ENCODE results near the gene CLIC5. TPM values are rescaled to one million over a fixed set of nuclear protein-coding genes. Genes with fewer than 3 reads are reported as not detected.

The CLIC5 gene
- polyA plus RNA-seq, 1 donor from 2014 or later: 0.22 TPM

GRCh38 chr6:45969883-45970282 is 45.8 kb downstream of the CLIC5 start:
- H3F3A ChIP-seq (ENCODE audit: insufficient read depth, low read length, poor library complexity, severe bottlenecking): no peaks in the 10 kb centered on the region
- H3K9me2 ChIP-seq (ENCODE audit: insufficient read depth, low read length): no peaks in the 10 kb centered on the region
- no peaks in the 10 kb centered on the region for H3K27me3 ChIP-seq (ENCODE audit: insufficient read depth, low read depth, low read length)
- no peaks in the 10 kb centered on the region for H3K79me2 ChIP-seq (replicated peaks; ENCODE audit: insufficient read depth, low read length)
- H3K27ac ChIP-seq (ENCODE audit: low read length): no peak overlapping the region
- no peak overlapping the region for H3K4me2 ChIP-seq (ENCODE audit: low read length)
- no peak overlapping the region for H2AFZ ChIP-seq (ENCODE audit: low read depth, low read length)
- no peaks in the 10 kb centered on the region for H4K20me1 ChIP-seq (ENCODE audit: insufficient read depth)
- H3K9ac ChIP-seq (ENCODE audit: low read length): no peak overlapping the region
- no peaks in the 10 kb centered on the region for H3K36me3 ChIP-seq (ENCODE audit: insufficient read depth, low read length)
- TF ChIP-seq RAD21 (conservative IDR thresholded peaks at IDR 0.05): no peak
- TF ChIP-seq TAF1 (IDR thresholded peaks at IDR 0.05; ENCODE audit: low read depth): no peak
- TF ChIP-seq MXI1 (conservative IDR thresholded peaks at IDR 0.05; ENCODE audit: poor library complexity, severe bottlenecking): no peak
- no peak for TF ChIP-seq POLR2AphosphoS5 (IDR thresholded peaks at IDR 0.05)
- no peaks in the 10 kb centered on the region for H3K9me3 ChIP-seq (ENCODE audit: low read length)
- H3K4me3 ChIP-seq (ENCODE audit: low read length): no peak overlapping the region

GRCh38 chr6:45969026-45969425 is 46.6 kb downstream of the CLIC5 start:
- no peaks in the 10 kb centered on the region for H3K36me3 ChIP-seq (ENCODE audit: insufficient read depth, low read length)
- H3K9me2 ChIP-seq (ENCODE audit: insufficient read depth, low read length): no peaks in the 10 kb centered on the region
- no peaks in the 10 kb centered on the region for H3K79me2 ChIP-seq (replicated peaks; ENCODE audit: insufficient read depth, low read length)
- no peak overlapping the region for H3K4me3 ChIP-seq (ENCODE audit: low read length)
- no peak overlapping the region for H3K4me2 ChIP-seq (ENCODE audit: low read length)
- H2AFZ ChIP-seq (ENCODE audit: low read depth, low read length): no peak overlapping the region
- H3K9ac ChIP-seq (ENCODE audit: low read length): no peak overlapping the region
- H3F3A ChIP-seq (ENCODE audit: insufficient read depth, low read length, poor library complexity, severe bottlenecking): no peaks in the 10 kb centered on the region
- no peak overlapping the region for H3K27ac ChIP-seq (ENCODE audit: low read length)
- H3K27me3 ChIP-seq (ENCODE audit: insufficient read depth, low read depth, low read length): no peaks in the 10 kb centered on the region
- H4K20me1 ChIP-seq (ENCODE audit: insufficient read depth): no peaks in the 10 kb centered on the region
- no peak for TF ChIP-seq EZH2 (IDR thresholded peaks at IDR 0.05; ENCODE audit: borderline replicate concordance, insufficient read depth, low read length, poor library complexity, severe bottlenecking)
- TF ChIP-seq CTCF (IDR thresholded peaks at IDR 0.05; ENCODE audit: poor library complexity, severe bottlenecking): no peak
- TF ChIP-seq RAD21 (conservative IDR thresholded peaks at IDR 0.05): no peak
- no peak for TF ChIP-seq REST (IDR thresholded peaks at IDR 0.05; ENCODE audit: borderline replicate concordance)
- TF ChIP-seq EP300 (conservative IDR thresholded peaks at IDR 0.05; ENCODE audit: poor library complexity, severe bottlenecking): no peak
- TF ChIP-seq SMC3 (conservative IDR thresholded peaks at IDR 0.05; ENCODE audit: poor library complexity): no peak
- TF ChIP-seq POLR2AphosphoS5 (IDR thresholded peaks at IDR 0.05): no peak
- TF ChIP-seq MXI1 (conservative IDR thresholded peaks at IDR 0.05; ENCODE audit: poor library complexity, severe bottlenecking): no peak
- no peak for TF ChIP-seq TAF1 (IDR thresholded peaks at IDR 0.05; ENCODE audit: low read depth)
- H3K9me3 ChIP-seq (ENCODE audit: low read length): no peaks in the 10 kb centered on the region

- Histone ChIP-seq H3K4me2 (ENCODE audit: low read length) (no peak overlapping the region), H3K79me2 (replicated peaks; ENCODE audit: insufficient read depth, low read length) (no peaks in the 10 kb centered on the region), H3F3A (ENCODE audit: insufficient read depth, low read length, poor library complexity, severe bottlenecking) (no peaks in the 10 kb centered on the region), H3K27ac (ENCODE audit: low read length) (no peak overlapping the region), H3K9ac (ENCODE audit: low read length) (no peak overlapping the region), H4K20me1 (ENCODE audit: insufficient read depth) (no peaks in the 10 kb centered on the region), H3K27me3 (ENCODE audit: insufficient read depth, low read depth, low read length) (no peaks in the 10 kb centered on the region), H3K4me3 (ENCODE audit: low read length) (no peak overlapping the region), H3K9me3 (ENCODE audit: low read length) (no peaks in the 10 kb centered on the region), H3K9me2 (ENCODE audit: insufficient read depth, low read length) (no peaks in the 10 kb centered on the region), H3K36me3 (ENCODE audit: insufficient read depth, low read length) (no peaks in the 10 kb centered on the region), H2AFZ (ENCODE audit: low read depth, low read length) (no peak overlapping the region)
- no peak for TF ChIP-seq REST (IDR thresholded peaks at IDR 0.05; ENCODE audit: borderline replicate concordance)
- no peak for TF ChIP-seq TAF1 (IDR thresholded peaks at IDR 0.05; ENCODE audit: low read depth)
- TF ChIP-seq RAD21 (conservative IDR thresholded peaks at IDR 0.05): no peak
- no peak for TF ChIP-seq POLR2AphosphoS5 (IDR thresholded peaks at IDR 0.05)
- TF ChIP-seq EP300 (conservative IDR thresholded peaks at IDR 0.05; ENCODE audit: poor library complexity, severe bottlenecking): no peak
- TF ChIP-seq CTCF (IDR thresholded peaks at IDR 0.05; ENCODE audit: poor library complexity, severe bottlenecking): no peak
- no peak for TF ChIP-seq EZH2 (IDR thresholded peaks at IDR 0.05; ENCODE audit: borderline replicate concordance, insufficient read depth, low read length, poor library complexity, severe bottlenecking)
- no peak for TF ChIP-seq SMC3 (conservative IDR thresholded peaks at IDR 0.05; ENCODE audit: poor library complexity)
- TF ChIP-seq MXI1 (conservative IDR thresholded peaks at IDR 0.05; ENCODE audit: poor library complexity, severe bottlenecking): no peak
These were observed 48.3 kb downstream of the CLIC5 start for GRCh38 chr6:45967363-45967762.
